BLaER1 (cell line): ENCODE data around the gene TBC1D5.

Source experiments
- H3K27ac ChIP-seq: shearing (Covaris generic); formaldehyde crosslinking; 2 replicates; pipeline ENCODE4 v1.8.1; 2022
- H3K27me3 ChIP-seq: shearing (Covaris generic); formaldehyde crosslinking; 2 replicates; pipeline ENCODE4 v1.8.1; 2022
- H3K36me3 ChIP-seq: shearing (Covaris generic); formaldehyde crosslinking; 2 replicates; pipeline ENCODE4 v1.8.1; 2022
- H3K4me1 ChIP-seq: shearing (Covaris generic); formaldehyde crosslinking; 2 replicates; pipeline ENCODE4 v1.8.1; 2022
- H3K4me2 ChIP-seq: shearing (Covaris generic); formaldehyde crosslinking; 2 replicates; pipeline ENCODE4 v1.8.1; 2022
- H3K4me3 ChIP-seq: shearing (Covaris generic); formaldehyde crosslinking; 2 replicates; pipeline ENCODE4 v1.8.1; 2022
- H3K9ac ChIP-seq: shearing (Covaris generic); formaldehyde crosslinking; 2 replicates; pipeline ENCODE4 v1.8.1; 2022
- H3K9me3 ChIP-seq: shearing (Covaris generic); formaldehyde crosslinking; 2 replicates; pipeline ENCODE4 v1.8.1; 2022
- H4K20me1 ChIP-seq: shearing (Covaris generic); formaldehyde crosslinking; 2 replicates; pipeline ENCODE4 v1.8.1; 2022
- Cebpa-rat ChIP-seq: shearing (Covaris generic); IDR thresholded peaks from 2 replicates; pipeline ENCODE4 v1.8.1; 2022

TBC1D5 gene

DNA sequence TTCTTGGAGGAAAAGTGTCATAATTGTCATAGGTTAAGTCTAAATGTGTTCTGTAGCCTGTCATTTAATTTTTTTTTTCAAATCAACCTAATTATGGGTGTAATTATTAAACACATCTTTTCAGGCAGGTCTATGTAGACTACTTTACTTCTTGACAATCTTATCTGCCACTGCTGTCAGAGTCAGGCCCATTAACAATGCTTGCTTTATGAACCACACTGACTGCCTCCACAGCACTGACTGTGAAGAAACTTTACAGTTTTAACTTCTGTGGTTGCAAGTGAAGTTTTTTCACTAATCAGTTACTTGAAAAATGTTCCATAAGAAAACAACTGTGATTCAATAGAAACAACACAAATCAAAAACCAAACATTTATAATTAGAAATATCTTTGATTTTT is 449.9 kb downstream of the TBC1D5 start:
- H3K4me1 ChIP-seq, result no peaks in the 10 kb centered on the region
- no peak overlapping the region for H3K27ac ChIP-seq
- H3K4me2 ChIP-seq, result no peak overlapping the region

DNA sequence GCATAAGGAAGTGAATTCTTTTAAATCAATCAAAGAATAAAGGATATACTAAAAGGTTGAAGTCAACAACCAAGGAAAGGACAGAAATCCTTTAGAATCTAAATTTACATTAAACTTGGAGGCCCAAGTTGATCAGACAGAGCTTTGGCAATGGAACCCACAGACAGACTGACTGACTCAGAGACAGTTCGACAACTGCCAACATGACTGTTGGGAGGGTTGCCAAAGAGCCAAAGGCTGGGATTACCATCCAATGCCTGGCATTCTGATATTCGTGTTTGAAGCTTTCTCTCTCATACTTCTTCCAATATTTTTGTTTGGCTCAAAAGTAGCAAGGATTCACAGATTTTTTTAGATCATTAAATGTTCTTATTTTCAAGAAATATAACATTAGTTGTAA is 451.5 kb downstream of the TBC1D5 start:
- Histone ChIP-seq H3K9ac (no peak overlapping the region), H3K27ac (no peak overlapping the region), H4K20me1 (no peaks in the 10 kb centered on the region), H3K4me3 (no peak overlapping the region), H3K36me3 (peaks cover 33% of the 10 kb centered on the region), H3K9me3 (0 out of 2 replicates have a peak, but pooled peaks cover 4% of the 10 kb centered on the region), H3K4me1 (no peaks in the 10 kb centered on the region), H3K4me2 (no peak overlapping the region), H3K27me3 (no peaks in the 10 kb centered on the region)
- no peak for TF ChIP-seq Cebpa-rat

More for the DNA sequence above, 449.9 kb downstream of the TBC1D5 start:
- Histone ChIP-seq H3K9ac (no peak overlapping the region), H3K4me3 (no peak overlapping the region), H3K9me3 (0 out of 2 replicates have a peak, but pooled peaks cover 4% of the 10 kb centered on the region), H3K36me3 (peaks cover 38% of the 10 kb centered on the region), H4K20me1 (no peaks in the 10 kb centered on the region), H3K27me3 (no peaks in the 10 kb centered on the region)
- no peak for TF ChIP-seq Cebpa-rat

- Histone ChIP-seq H3K27me3 (no peaks in the 10 kb centered on the region), H3K4me2 (no peak overlapping the region), H3K4me1 (no peaks in the 10 kb centered on the region), H4K20me1 (no peaks in the 10 kb centered on the region), H3K9ac (no peak overlapping the region), H3K36me3 (peaks cover 33% of the 10 kb centered on the region), H3K4me3 (no peak overlapping the region), H3K27ac (no peak overlapping the region), H3K9me3 (0 out of 2 replicates have a peak, but pooled peaks cover 4% of the 10 kb centered on the region)
- no peak for TF ChIP-seq Cebpa-rat
Measured at GRCh38 chr3:17288839-17289399, 453.5 kb downstream of the TBC1D5 start.

- Histone ChIP-seq H4K20me1 (no peaks in the 10 kb centered on the region), H3K9me3 (0 out of 2 replicates have a peak, but pooled peaks cover 4% of the 10 kb centered on the region), H3K27me3 (no peaks in the 10 kb centered on the region), H3K27ac (no peak overlapping the region), H3K4me1 (no peaks in the 10 kb centered on the region), H3K9ac (no peak overlapping the region), H3K36me3 (peaks cover 33% of the 10 kb centered on the region), H3K4me2 (no peak overlapping the region), H3K4me3 (no peak overlapping the region)
- TF ChIP-seq Cebpa-rat, result no peak
Measured at GRCh38 chr3:17287006-17287689, 455.3 kb downstream of the TBC1D5 start.

DNA sequence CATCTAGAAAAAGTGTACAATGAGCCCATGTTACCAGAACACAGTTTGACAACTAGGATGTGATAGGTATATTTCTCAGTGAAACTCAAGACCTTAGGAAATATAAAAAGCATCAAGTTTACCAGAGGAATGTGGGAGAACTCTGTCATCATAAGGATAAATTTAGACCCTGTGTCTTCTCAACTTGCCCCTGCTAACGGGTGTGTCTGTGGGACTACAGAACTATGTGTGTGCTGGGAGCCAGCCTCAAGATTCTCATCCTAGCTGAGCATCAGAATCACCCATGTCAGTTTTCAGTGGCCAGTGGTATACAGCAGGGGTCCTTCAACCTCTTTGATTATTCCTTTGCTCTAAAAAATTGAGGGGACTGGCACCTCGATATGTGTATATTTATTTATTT is 464.4 kb downstream of the TBC1D5 start:
- peaks cover 8% of the 10 kb centered on the region; the same call in 1 of the 2 replicates for H3K36me3 ChIP-seq
- no peaks in the 10 kb centered on the region for H3K27me3 ChIP-seq
- H3K27ac ChIP-seq, result no peak overlapping the region
- no peak overlapping the region for H3K9ac ChIP-seq
- no peaks in the 10 kb centered on the region for H4K20me1 ChIP-seq
- H3K4me1 ChIP-seq, result no peaks in the 10 kb centered on the region
- no peaks in the 10 kb centered on the region for H3K9me3 ChIP-seq
- TF ChIP-seq Cebpa-rat, result no peak
- H3K4me3 ChIP-seq, result no peak overlapping the region
- H3K4me2 ChIP-seq, result no peak overlapping the region

GRCh38 chr3:17266846-17267245 is 475.6 kb downstream of the TBC1D5 start:
- Histone ChIP-seq H3K36me3 (peaks cover 3% of the 10 kb centered on the region; the same call in 1 of the 2 replicates), H3K4me1 (no peaks in the 10 kb centered on the region), H3K27ac (no peak overlapping the region), H3K4me2 (no peak overlapping the region), H3K4me3 (no peak overlapping the region), H3K9me3 (no peaks in the 10 kb centered on the region), H3K27me3 (no peaks in the 10 kb centered on the region), H4K20me1 (no peaks in the 10 kb centered on the region), H3K9ac (no peak overlapping the region)
- no peak for TF ChIP-seq Cebpa-rat

- H3K27ac ChIP-seq, result no peak overlapping the region
- no peaks in the 10 kb centered on the region for H3K9me3 ChIP-seq
- TF ChIP-seq Cebpa-rat, result no peak
- H3K4me3 ChIP-seq, result no peak overlapping the region
- no peaks in the 10 kb centered on the region for H3K27me3 ChIP-seq
- no peaks in the 10 kb centered on the region for H3K4me1 ChIP-seq
- H3K9ac ChIP-seq, result no peak overlapping the region
- no peak overlapping the region for H3K4me2 ChIP-seq
- H4K20me1 ChIP-seq, result no peaks in the 10 kb centered on the region
- H3K36me3 ChIP-seq, result peaks cover 3% of the 10 kb centered on the region; the same call in 1 of the 2 replicates
Measured at GRCh38 chr3:17261627-17262369, 480.6 kb downstream of the TBC1D5 start.

DNA sequence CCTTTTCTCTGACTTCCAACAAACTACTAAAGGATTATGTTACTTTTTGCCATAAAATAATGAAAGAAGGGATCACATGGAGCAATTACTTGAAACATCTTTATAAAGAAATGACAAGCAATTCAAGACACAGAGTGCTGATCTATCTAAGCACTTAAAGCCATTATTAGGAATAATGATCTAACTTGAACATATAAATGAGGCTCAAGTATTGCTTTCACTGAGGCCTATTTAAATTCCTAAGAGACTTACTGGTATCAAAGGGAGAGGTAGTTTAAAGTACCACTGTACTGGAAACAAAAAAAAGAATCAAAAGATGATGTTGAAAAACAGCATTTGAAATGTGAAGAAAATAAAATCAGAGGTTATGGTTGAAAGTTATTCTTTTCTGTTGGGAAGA is 482.2 kb downstream of the TBC1D5 start:
- H3K9me3 ChIP-seq, result no peaks in the 10 kb centered on the region
- no peak for TF ChIP-seq Cebpa-rat

DNA sequence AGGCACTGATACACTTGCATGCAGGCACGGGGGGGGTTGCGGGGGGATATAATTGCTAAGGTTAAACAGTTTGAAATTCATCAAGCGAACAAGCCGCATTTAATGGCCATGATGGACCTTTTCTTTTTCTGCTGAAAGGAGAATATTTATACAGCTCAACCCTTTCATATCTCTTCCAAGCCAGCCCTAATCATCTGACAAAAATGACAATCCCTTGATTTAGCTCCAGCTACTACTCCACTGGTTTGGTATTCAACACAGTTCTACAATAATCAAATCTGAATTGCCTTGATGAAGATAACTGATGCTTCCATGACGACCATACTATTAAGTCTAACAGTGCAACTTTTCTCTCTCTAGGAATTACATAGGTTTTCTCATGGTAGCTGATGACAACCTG is 482.7 kb downstream of the TBC1D5 start:
- no peaks in the 10 kb centered on the region for H3K4me1 ChIP-seq
- no peak overlapping the region for H3K4me3 ChIP-seq
- no peaks in the 10 kb centered on the region for H3K9me3 ChIP-seq
- H3K36me3 ChIP-seq, result peaks cover 3% of the 10 kb centered on the region; the same call in 1 of the 2 replicates
- H3K27me3 ChIP-seq, result no peaks in the 10 kb centered on the region
- H3K4me2 ChIP-seq, result no peak overlapping the region
- no peaks in the 10 kb centered on the region for H4K20me1 ChIP-seq
- no peak overlapping the region for H3K9ac ChIP-seq
- no peak overlapping the region for H3K27ac ChIP-seq
- no peak for TF ChIP-seq Cebpa-rat

More for the DNA sequence above, 482.2 kb downstream of the TBC1D5 start:
- Histone ChIP-seq H3K9ac (no peak overlapping the region), H3K4me3 (no peak overlapping the region), H3K27ac (no peak overlapping the region), H3K4me2 (no peak overlapping the region), H3K4me1 (no peaks in the 10 kb centered on the region), H3K36me3 (peaks cover 3% of the 10 kb centered on the region; the same call in 1 of the 2 replicates), H3K27me3 (no peaks in the 10 kb centered on the region), H4K20me1 (no peaks in the 10 kb centered on the region)
